Measurements from ENCODE around the gene FLT1.

- TF ChIP-seq CTCF (IDR thresholded peaks at IDR 0.05) (no peak), POLR2AphosphoS5 (IDR thresholded peaks at IDR 0.05) (no peak)
Measured at GRCh38 chr13:28510066-28510465, 15.1 kb upstream of the FLT1 start.

All from breast epithelium (tissue), 3 donors.